Neural progenitor cell (in vitro differentiated cells): ENCODE measurements around the gene RBBP8NL.

Experiments used
- CTCF ChIP-seq: fragments of 200-600 bp; sonication (generic); IDR thresholded peaks from 2 replicates; pipeline ENCODE4 v1.5.1; 2017; ENCODE audit warnings: antibody characterized with exemption, mild to moderate bottlenecking
- EZH2 ChIP-seq: fragments of 200-600 bp; sonication (generic); IDR thresholded peaks from 2 replicates; pipeline ENCODE4 v1.6.1; 2017; ENCODE audit warnings: antibody characterized with exemption, mild to moderate bottlenecking, moderate library complexity

GRCh38 chr20:62408640-62409039 is 18.7 kb downstream of the RBBP8NL start:
- TF ChIP-seq CTCF (no peak), EZH2 (no peak)
